ENCODE measurements around the gene CAST. TPM values are rescaled to one million over a fixed set of nuclear protein-coding genes. Genes with fewer than 3 reads are reported as not detected.

CAST gene
- total and polyA plus RNA-seq, 12 donors, result 54.3 to 329 (median 172) TPM

DNA sequence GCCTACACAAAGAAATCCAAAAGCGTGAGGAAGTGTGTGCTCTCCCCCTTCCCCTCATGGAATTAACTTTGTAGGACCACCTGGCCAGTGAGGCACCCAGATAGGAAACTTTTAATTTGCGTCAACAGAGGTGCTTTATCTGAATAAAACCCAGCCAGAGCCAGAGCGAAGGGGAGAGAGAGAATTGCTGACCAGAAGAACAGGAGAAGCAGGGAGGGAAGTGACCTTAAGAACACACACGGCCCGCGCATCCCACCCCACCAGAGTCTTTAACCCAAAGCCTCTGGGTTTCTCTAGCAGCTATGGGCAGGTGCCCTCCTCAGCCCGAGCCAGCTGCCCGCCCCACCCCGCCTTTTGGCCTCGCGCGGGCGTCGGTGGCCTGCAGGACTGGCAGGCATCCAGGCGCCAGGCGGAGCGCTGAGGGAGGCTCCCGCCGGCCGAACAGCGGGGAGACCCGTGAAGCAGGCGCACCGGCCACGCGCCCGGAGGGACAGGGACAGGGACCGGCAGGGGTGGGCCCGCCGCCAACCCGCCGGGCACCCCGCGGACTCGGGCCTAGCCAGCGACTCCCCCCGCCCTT is 145.0 kb downstream of the CAST start:
- H3K27ac ChIP-seq, result peak overlapping the region; percentile 95 to 100 (median 99)
- H3K36me3 ChIP-seq (replicated peaks in 1 of 2), result no peaks in the 10 kb centered on the region
- intact Hi-C loops (cut with DNase I), result no loop called here
- TF ChIP-seq POLR2A (IDR thresholded peaks at IDR 0.05), result peak; percentile 54 to 79
- TF ChIP-seq, protein P1, sequence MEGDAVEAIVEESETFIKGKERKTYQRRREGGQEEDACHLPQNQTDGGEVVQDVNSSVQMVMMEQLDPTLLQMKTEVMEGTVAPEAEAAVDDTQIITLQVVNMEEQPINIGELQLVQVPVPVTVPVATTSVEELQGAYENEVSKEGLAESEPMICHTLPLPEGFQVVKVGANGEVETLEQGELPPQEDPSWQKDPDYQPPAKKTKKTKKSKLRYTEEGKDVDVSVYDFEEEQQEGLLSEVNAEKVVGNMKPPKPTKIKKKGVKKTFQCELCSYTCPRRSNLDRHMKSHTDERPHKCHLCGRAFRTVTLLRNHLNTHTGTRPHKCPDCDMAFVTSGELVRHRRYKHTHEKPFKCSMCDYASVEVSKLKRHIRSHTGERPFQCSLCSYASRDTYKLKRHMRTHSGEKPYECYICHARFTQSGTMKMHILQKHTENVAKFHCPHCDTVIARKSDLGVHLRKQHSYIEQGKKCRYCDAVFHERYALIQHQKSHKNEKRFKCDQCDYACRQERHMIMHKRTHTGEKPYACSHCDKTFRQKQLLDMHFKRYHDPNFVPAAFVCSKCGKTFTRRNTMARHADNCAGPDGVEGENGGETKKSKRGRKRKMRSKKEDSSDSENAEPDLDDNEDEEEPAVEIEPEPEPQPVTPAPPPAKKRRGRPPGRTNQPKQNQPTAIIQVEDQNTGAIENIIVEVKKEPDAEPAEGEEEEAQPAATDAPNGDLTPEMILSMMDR (IDR thresholded peaks at IDR 0.05), result no peak
- peaks cover 6 to 20% of the 10 kb centered on the region in 2 donors for H3K4me1 ChIP-seq (replicated peaks in 1 of 2)
- H3K9me3 ChIP-seq (replicated peaks in 1 of 3), result no peaks in the 10 kb centered on the region
- 1 to 5% (median 2%) methylated on average over 3 to 37 of the region's 37 CpGs for WGBS, 4 donors
- H3K27me3 ChIP-seq, result no peaks in the 10 kb centered on the region
- DNase-seq, result peak; percentile 82 to 86 (median 84)
- peak overlapping the region; percentile 81 to 91 (median 84) for H3K4me3 ChIP-seq

DNA sequence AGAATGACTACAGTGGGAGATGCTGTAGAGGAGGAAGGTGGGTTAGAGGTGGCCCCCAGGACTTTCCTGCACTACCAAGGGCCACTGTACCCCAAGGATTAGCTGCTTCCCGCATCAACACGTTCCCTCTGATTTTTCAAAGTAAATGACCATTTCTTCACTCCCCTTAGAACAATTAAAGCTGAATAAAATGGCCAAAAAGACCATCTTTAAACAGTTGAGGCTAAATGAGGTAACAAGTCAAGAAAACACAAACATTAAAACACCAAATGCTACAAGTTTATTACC is 146.3 kb downstream of the CAST start:
- TF ChIP-seq, protein P1 (IDR thresholded peaks at IDR 0.05), result no peak
- no peak for TF ChIP-seq POLR2A (IDR thresholded peaks at IDR 0.05)
- 10 to 19% (median 15%) methylated on average over 2 of the region's 2 CpGs for WGBS, 4 donors
- peak overlapping the region in 4 of 5 donors; percentile 95 to 100 (median 99) for H3K27ac ChIP-seq
- H3K27me3 ChIP-seq, result no peaks in the 10 kb centered on the region
- intact Hi-C loops (cut with DNase I), result no loop called here
- no peaks in the 10 kb centered on the region for H3K9me3 ChIP-seq (replicated peaks in 1 of 3)
- no peak for DNase-seq
- peaks cover 6 to 20% of the 10 kb centered on the region in 2 donors for H3K4me1 ChIP-seq (replicated peaks in 1 of 2)
- no peaks in the 10 kb centered on the region for H3K36me3 ChIP-seq (replicated peaks in 1 of 2)
- H3K4me3 ChIP-seq, result peak overlapping the region in 3 of 4 donors; percentile 11 to 91 (median 81)

DNA sequence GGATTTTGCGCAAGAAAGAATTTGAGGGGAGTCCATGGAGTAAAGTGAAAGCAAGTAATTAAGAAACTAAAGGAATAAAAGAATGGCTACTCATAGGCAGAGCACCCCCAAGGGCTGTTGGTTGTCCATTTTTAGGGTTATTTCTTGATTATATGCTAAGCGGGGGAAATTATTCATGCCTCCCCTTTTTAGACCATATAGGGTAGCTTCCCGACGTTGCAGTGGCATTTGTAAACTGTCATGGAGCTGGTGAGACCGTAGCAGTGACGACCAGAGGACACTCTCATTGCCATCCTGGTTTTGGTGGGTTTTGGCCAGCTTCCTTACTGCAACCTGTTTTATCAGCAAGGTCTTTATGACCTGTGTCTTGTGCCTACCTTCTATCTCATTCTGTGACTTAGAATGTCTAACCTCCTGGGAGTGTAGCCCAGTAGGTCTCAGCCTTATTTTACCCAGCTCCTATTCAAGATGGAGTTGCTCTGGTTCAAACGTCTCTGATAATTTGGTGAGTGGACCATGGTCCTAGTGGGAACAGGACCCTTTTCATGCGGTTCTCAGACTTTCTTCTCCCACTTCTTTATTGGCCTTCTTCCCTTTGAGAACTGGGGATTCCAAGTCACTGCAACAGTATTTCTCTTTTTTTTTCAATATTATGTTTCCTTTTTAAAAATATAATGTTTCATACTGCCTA is 146.8 kb downstream of the CAST start:
- intact Hi-C loops (cut with DNase I), result no loop called here
- Histone ChIP-seq H3K4me1 (replicated peaks in 1 of 2) (peaks cover 6 to 20% of the 10 kb centered on the region in 2 donors), H3K27ac (peak overlapping the region in 3 of 5 donors; percentile 95 to 100 (median 99)), H3K27me3 (no peaks in the 10 kb centered on the region), H3K4me3 (peak overlapping the region in 2 of 4 donors; percentile 81 to 91), H3K36me3 (replicated peaks in 1 of 2) (no peaks in the 10 kb centered on the region), H3K9me3 (replicated peaks in 1 of 3) (no peaks in the 10 kb centered on the region)
- WGBS, 4 donors, result 59 to 89% (median 69%) methylated on average over 7 to 8 of the region's 8 CpGs
- DNase-seq, result no peak
- TF ChIP-seq, protein P1 (IDR thresholded peaks at IDR 0.05), result no peak
- TF ChIP-seq POLR2A (IDR thresholded peaks at IDR 0.05), result no peak

DNA sequence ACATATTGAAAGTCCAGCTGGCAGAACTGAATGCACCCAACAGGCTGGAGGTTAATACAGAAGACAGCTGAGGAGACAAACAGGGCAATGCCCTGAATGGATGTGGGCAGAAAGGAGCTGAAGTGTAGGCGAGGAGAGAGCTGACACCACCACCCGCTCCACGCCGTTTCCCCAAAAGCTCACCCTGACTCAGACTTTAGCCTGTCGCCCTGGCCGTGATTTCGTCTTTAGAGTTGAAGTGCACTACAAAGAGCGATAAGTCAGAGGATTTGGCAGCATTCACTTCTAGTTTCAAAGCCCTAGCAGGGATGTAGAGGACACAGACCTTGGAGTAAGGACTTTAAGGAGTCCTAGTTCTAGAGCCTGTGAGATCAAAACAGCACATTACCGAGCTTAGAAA is 147.7 kb downstream of the CAST start:
- intact Hi-C loops (cut with DNase I), result loop anchor here in 1 of 2 donors (10.0 kb wide), 1 partner anchor 65 kb away; the partner anchor contains the start of gene ERAP2
- H3K36me3 ChIP-seq (replicated peaks in 1 of 2), result no peaks in the 10 kb centered on the region
- DNase-seq, result peak; percentile 35 to 73 (median 65)
- peak overlapping the region in 2 of 5 donors; percentile 28 to 65 for H3K27ac ChIP-seq
- WGBS, 4 donors, result 55 to 64% (median 58%) methylated on average over 9 of the region's 9 CpGs
- H3K4me1 ChIP-seq (replicated peaks in 1 of 2), result peaks cover 6 to 20% of the 10 kb centered on the region in 2 donors
- peak in 1 of 2 donors; percentile 35 for TF ChIP-seq POLR2A (IDR thresholded peaks at IDR 0.05)
- TF ChIP-seq, protein P1 (IDR thresholded peaks at IDR 0.05), result no peak
- H3K9me3 ChIP-seq (replicated peaks in 1 of 3), result no peaks in the 10 kb centered on the region
- H3K4me3 ChIP-seq, result no peak overlapping the region
- H3K27me3 ChIP-seq, result no peaks in the 10 kb centered on the region

Data from adrenal gland (tissue), 12 donors.